ENCODE measurements around the gene IQGAP2. TPM values are rescaled to one million over a fixed set of nuclear protein-coding genes. Genes with fewer than 3 reads are reported as not detected.
"Not testable (repeated sequence)": the region's sequence is repeated elsewhere in the genome, so short reads cannot be mapped to it uniquely, and the experiment has no call there.

Gene IQGAP2
- total RNA-seq, 2 experiments from 2014 or later: 50.0 to 51.6 TPM

DNA sequence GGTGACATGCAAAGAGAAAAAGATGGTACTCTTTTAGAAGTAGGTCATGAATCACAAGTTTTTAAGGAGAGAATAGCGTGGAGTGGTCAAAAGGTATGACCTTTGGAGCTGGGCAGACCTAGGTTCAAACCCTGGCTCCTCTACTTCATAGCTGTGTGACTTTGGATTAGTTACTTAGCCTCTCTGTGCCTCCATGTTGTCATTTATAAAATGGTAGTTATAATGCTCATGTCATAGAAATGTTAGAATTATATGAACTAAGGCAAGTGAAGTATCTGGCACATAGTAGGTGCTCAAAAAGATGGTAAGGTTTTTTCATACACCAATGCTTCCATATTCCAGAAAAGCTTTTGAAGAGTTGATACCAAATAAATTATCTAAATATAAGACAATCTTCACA, 320.2 kb downstream of the IQGAP2 start:
- ChIA-PET CTCF (interaction anchor here (1.6 kb wide), 1 partner anchor 51 kb away, joined by 8 read pairs; no protein-coding TSS in a partner anchor), POLR2A (no interaction called here)

DNA sequence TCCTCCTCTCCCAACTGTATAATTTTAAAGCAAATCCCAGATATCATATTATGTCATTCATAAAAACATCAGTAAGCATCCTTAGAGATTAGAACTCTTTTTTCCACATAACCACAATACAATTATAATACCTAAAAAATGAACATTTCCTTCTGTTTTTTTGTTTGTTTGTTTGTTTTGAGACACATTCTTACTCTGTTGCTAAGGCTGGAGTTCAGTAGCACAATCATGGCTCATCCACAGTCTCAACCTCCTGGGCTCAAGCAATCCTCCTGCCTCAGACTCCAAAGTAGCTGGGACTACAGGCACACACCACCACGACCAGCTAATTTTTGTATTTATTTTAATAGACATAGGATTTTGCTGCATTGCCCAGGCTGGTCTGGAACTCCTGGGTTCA, 320.8 kb downstream of the IQGAP2 start:
- ChIA-PET CTCF (interaction anchor here (1.6 kb wide), 1 partner anchor 51 kb away, joined by 8 read pairs; no protein-coding TSS in a partner anchor), POLR2A (no interaction called here)

DNA sequence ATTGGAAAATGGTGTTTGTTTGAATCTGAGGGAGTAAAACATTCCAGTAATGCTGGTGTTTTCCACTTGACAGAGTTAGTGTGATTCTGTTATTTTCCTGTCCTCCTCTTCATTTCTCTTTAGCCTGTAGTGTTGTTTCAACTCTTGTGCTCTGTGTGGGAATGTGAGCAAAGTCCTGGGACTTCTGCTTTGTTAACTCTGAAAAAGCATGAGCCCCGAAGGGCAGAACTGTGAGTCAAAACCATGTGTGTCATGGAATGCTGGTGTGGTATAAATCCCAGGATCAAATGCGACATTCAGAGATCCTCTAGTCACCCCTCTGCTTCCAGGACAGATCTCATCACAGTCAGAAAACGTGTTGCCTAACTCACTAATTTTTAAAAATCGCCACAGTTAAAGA, 321.8 kb downstream of the IQGAP2 start:
- POLR2A ChIA-PET: no interaction called here
- CTCF ChIA-PET: interaction anchor here (1.5 kb wide), 1 partner anchor 10 kb away, joined by 4 read pairs; no protein-coding TSS in a partner anchor

DNA sequence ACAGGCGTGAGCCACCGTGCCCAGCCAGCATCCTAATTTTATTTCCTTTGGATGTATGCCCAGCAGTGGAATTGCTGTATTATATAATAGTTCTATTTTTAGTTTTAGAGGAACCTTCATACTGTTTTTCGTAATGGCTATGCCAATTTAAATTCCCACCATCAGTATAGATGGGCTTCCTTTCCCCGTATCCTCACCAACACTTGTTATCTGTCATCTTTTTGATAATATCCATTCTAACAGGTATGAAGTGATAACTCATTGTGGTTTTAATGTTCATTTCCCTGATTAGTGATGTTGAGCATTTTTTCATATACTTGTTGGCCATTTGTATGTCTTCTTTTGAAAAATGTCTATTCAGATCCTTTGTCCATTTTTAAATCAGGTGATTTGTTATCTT, 325.9 kb downstream of the IQGAP2 start:
- ChIA-PET POLR2A (no interaction called here), CTCF (no interaction called here)

- CTCF ChIA-PET: no interaction called here
- POLR2A ChIA-PET: no interaction called here
These were observed 326.5 kb downstream of the IQGAP2 start for GRCh38 chr5:76729373-76730290.

DNA sequence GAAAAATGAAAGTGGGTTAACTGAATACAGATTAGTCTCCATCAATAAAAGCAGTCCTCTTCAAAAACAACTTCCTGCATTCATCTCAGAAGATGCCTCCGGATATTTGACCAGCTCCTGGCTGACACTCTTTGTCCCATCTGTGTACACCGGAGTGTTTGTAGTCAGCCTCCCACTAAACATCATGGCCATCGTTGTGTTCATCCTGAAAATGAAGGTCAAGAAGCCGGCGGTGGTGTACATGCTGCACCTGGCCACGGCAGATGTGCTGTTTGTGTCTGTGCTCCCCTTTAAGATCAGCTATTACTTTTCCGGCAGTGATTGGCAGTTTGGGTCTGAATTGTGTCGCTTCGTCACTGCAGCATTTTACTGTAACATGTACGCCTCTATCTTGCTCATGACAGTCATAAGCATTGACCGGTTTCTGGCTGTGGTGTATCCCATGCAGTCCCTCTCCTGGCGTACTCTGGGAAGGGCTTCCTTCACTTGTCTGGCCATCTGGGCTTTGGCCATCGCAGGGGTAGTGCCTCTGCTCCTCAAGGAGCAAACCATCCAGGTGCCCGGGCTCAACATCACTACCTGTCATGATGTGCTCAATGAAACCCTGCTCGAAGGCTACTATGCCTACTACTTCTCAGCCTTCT, 329.4 kb downstream of the IQGAP2 start:
- ChIA-PET POLR2A (interaction anchor here (1.1 to 1.5 kb wide), 4 partner anchors 15 to 42 kb away, joined by 4 to 7 read pairs (median 6); no protein-coding TSS in a partner anchor), CTCF (interaction anchor here (0.8 to 2.1 kb wide), 7 partner anchors 14 to 42 kb away, joined by 3 to 8 read pairs (median 4); no protein-coding TSS in a partner anchor)

DNA sequence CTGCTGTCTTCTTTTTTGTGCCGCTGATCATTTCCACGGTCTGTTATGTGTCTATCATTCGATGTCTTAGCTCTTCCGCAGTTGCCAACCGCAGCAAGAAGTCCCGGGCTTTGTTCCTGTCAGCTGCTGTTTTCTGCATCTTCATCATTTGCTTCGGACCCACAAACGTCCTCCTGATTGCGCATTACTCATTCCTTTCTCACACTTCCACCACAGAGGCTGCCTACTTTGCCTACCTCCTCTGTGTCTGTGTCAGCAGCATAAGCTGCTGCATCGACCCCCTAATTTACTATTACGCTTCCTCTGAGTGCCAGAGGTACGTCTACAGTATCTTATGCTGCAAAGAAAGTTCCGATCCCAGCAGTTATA, 329.9 kb downstream of the IQGAP2 start:
- ChIA-PET CTCF (interaction anchor here (0.8 to 2.1 kb wide), 7 partner anchors 14 to 42 kb away, joined by 3 to 8 read pairs (median 4); no protein-coding TSS in a partner anchor), POLR2A (interaction anchor here (1.1 to 1.5 kb wide), 4 partner anchors 16 to 42 kb away, joined by 4 to 7 read pairs (median 6); no protein-coding TSS in a partner anchor)

GRCh38 chr5:76735762-76736545, 332.9 kb downstream of the IQGAP2 start:
- ChIA-PET POLR2A (no interaction called here), CTCF (interaction anchor here (0.8 to 2.5 kb wide), 3 partner anchors 21 to 134 kb away, joined by 3 to 12 read pairs (median 7); partner anchors contain the start of gene F2R)

GRCh38 chr5:76736679-76737556, 333.8 kb downstream of the IQGAP2 start:
- ChIA-PET CTCF (interaction anchor here (0.8 to 2.5 kb wide), 3 partner anchors 22 to 135 kb away, joined by 3 to 12 read pairs (median 7); partner anchors contain the start of gene F2R), POLR2A (no interaction called here)

DNA sequence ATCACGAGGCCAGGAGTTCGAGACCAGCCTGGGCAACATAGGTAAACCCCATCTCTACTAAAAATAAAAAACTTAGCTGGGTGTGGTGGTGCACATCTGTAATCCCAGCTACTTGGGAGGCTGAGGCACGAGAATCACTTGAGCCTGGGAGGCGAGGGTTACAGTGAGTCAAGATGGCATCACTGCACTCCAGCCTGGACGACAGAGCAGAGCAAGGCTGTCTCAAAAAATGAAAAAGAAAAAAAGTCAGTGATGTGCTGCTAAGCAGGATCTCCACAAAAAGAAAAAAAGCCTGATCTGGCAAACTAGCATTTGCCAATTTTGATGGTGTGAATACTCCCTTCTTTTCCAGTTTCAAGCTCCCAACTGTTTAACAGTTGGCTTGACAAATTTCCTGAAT, 334.8 kb downstream of the IQGAP2 start:
- ChIA-PET CTCF (interaction anchor here (1.8 to 2.5 kb wide), 2 partner anchors 22 to 37 kb away, joined by 7 to 12 read pairs; partner anchors contain the start of gene F2R), POLR2A (interaction anchor here (1.7 kb wide), 1 partner anchor 23 kb away, joined by 7 read pairs; no protein-coding TSS in a partner anchor)

DNA sequence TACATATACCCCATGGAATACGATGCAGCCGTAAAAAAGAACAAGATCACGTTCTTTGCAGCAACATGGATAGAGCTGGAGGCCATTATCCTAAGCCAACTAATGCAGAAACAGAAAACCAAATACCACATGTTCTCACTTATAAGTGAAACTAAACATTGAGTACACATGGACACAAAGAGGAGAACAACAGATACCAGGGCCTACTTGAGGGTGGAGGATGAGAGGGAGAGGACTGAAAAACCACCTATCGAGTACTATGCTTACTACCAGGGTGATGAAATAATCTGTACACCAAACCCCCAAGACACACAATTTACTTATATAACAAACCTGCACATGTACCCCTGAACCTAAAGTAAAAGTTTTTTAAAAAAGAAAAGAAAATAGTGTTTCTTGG, 338.4 kb downstream of the IQGAP2 start:
- CTCF ChIA-PET: interaction anchor here (1.3 kb wide), 1 partner anchor 27 kb away, joined by 3 read pairs; no protein-coding TSS in a partner anchor
- POLR2A ChIA-PET: not testable (repeated sequence)

GRCh38 chr5:76742583-76742982, 339.5 kb downstream of the IQGAP2 start:
- CTCF ChIA-PET: interaction anchor here (3.2 kb wide), 1 partner anchor 32 kb away, joined by 9 read pairs; no protein-coding TSS in a partner anchor
- POLR2A ChIA-PET: interaction anchor here (0.6 kb wide), 1 partner anchor 392 kb away, joined by 4 read pairs; no protein-coding TSS in a partner anchor

- POLR2A ChIA-PET: no interaction called here
- CTCF ChIA-PET: interaction anchor here (1.3 to 3.2 kb wide), 2 partner anchors 30 to 143 kb away, joined by 3 to 9 read pairs; no protein-coding TSS in a partner anchor
These were observed 341.5 kb downstream of the IQGAP2 start for GRCh38 chr5:76744632-76745031.

GRCh38 chr5:76745670-76746069, 342.6 kb downstream of the IQGAP2 start:
- CTCF ChIA-PET: interaction anchor here (3.2 kb wide), 1 partner anchor 29 kb away, joined by 9 read pairs; no protein-coding TSS in a partner anchor
- POLR2A ChIA-PET: no interaction called here

- POLR2A ChIA-PET: no interaction called here
These were observed 343.6 kb downstream of the IQGAP2 start for GRCh38 chr5:76746677-76747076.

DNA sequence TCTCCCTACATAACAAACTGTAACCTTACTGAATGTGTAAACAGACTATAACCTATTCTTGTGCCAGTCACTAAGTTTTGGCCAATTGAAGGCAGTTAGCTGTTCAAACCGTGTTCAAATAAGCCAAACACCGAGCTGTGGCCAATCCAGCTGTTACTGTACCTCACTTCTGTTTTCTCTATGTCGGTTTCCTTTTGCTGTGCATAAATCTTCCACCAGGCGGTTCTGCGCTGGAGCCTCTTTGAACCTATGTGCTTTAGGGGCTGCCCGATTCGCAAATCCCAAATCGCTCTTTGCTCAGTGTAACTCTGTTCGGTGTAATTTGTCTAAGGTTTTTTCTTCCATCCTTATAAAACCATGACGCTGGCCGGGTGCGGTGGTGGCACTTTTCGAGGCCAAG, 344.6 kb downstream of the IQGAP2 start:
- POLR2A ChIA-PET: no interaction called here
- CTCF ChIA-PET: no interaction called here

More at GRCh38 chr5:76746677-76747076, 343.6 kb downstream of the IQGAP2 start:
- CTCF ChIA-PET: interaction anchor here (0.6 kb wide), 1 partner anchor 1014 kb away, joined by 4 read pairs; no protein-coding TSS in a partner anchor

DNA sequence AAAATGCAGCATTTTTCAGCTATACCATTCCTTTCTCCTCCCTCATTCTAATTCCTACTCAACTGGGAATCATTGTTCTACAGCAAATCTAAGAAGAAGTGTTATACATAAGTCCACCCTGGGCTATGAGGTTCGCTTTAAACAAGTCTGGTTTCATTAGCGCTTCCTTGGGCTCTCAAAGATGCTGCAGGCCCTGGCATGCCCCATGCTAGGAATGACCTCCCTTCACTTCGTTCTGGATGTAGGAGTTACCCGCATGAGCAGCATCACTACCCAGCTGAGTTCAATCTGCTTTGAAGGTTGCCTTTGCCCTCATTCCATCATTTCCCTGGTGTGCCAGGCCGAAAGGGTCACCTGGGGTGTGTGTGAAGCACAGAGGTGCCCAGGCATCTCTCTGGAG, 348.2 kb downstream of the IQGAP2 start:
- ChIA-PET POLR2A (no interaction called here), CTCF (no interaction called here)

GRCh38 chr5:76754668-76755078, 351.6 kb downstream of the IQGAP2 start:
- CTCF ChIA-PET: interaction anchor here (1.0 to 1.3 kb wide), 2 partner anchors 18 to 64 kb away, joined by 3 to 6 read pairs; no protein-coding TSS in a partner anchor
- POLR2A ChIA-PET: no interaction called here

All from activated CD8-positive, alpha-beta memory T cell treated with anti-CD3 and anti-CD28 coated beads for 36 hours (primary cell).